ENCODE measurements around the gene SYNDIG1. TPM values are rescaled to one million over a fixed set of nuclear protein-coding genes. Genes with fewer than 3 reads are reported as not detected.

Gene SYNDIG1
- total and polyA plus RNA-seq, 2 donors (not counting 1 experiment from before 2014, with no cell fraction given), result not detected

- intact Hi-C loops (cut with micrococcal nuclease), result no loop called here
- Histone ChIP-seq H3K79me2 (ENCODE audit: control insufficient read depth, insufficient read depth, low read length) (no peaks in the 10 kb centered on the region), H3K9ac (ENCODE audit: low read length) (no peak overlapping the region), H2AFZ (ENCODE audit: insufficient read depth, low read depth, low read length, poor library complexity, severe bottlenecking) (no peak overlapping the region), H3K36me3 (replicated peaks in 1 of 2; ENCODE audit: control extremely low read depth in 1 of 2, control insufficient read depth in 1 of 2, extremely low read depth in 1 of 2, insufficient read depth in 2 of 2, low read length in 1 of 2) (no peaks in the 10 kb centered on the region), H3K4me2 (replicated peaks; ENCODE audit: low read depth, low read length, poor library complexity, severe bottlenecking) (no peak overlapping the region), H3K27me3 (replicated peaks in 1 of 4; ENCODE audit: control extremely low read depth in 1 of 4, control insufficient read depth in 3 of 4, insufficient read depth in 4 of 4, low read length in 3 of 4) (no peaks in the 10 kb centered on the region), H3K4me3 (ENCODE audit: control extremely low read depth in 1 of 5, extremely low read depth in 1 of 5, insufficient read depth in 1 of 5, low read depth in 2 of 5, low read length in 4 of 5) (no peak overlapping the region), H4K20me1 (ENCODE audit: control insufficient read depth, insufficient read depth, low read length, poor library complexity, severe bottlenecking) (no peaks in the 10 kb centered on the region), H3K27ac (ENCODE audit: low read length in 2 of 2) (no peak overlapping the region), H3K4me1 (ENCODE audit: control insufficient read depth in 2 of 2, insufficient read depth in 2 of 2, low read length in 2 of 2) (no peaks in the 10 kb centered on the region), H3K9me3 (ENCODE audit: control extremely low read depth in 1 of 3, control insufficient read depth in 2 of 3, insufficient read depth in 1 of 3, low read length in 2 of 3) (peaks cover 0 to 4% (median 0%) of the 10 kb centered on the region in 3 donors)
- ChIA-PET POLR2A (no interaction called here), CTCF (no interaction called here)
- Mint-ChIP-seq H3K4me3 (no peak overlapping the region), H3K27me3 (no peaks in the 10 kb centered on the region), H3K9me3 (ENCODE audit: insufficient read depth) (no peaks in the 10 kb centered on the region), H3K4me1 (peaks cover 1% of the 10 kb centered on the region), H3K27ac (no peak overlapping the region)
- WGBS (ENCODE audit: insufficient coverage), result 90% methylated on average over 12 of the region's 13 CpGs
- ATAC-seq (ENCODE audit: low read depth) (no peak), DNase-seq (no peak)
- TF ChIP-seq CTCF (IDR thresholded peaks at IDR 0.05) (no peak), EZH2 (IDR thresholded peaks at IDR 0.05; ENCODE audit: borderline replicate concordance, insufficient read depth, low read depth, low read length, poor library complexity, severe bottlenecking) (no peak)
These were observed 204.5 kb downstream of the SYNDIG1 start for GRCh38 chr20:24673678-24674570.

GRCh38 chr20:24674921-24675605 is 205.6 kb downstream of the SYNDIG1 start:
- no peak overlapping the region for H3K9ac ChIP-seq (ENCODE audit: low read length)
- Mint-ChIP-seq H3K27me3 (no peaks in the 10 kb centered on the region), H3K9me3 (ENCODE audit: insufficient read depth) (no peaks in the 10 kb centered on the region), H3K27ac (no peak overlapping the region), H3K4me1 (peaks cover 1% of the 10 kb centered on the region), H3K4me3 (no peak overlapping the region)
- 87% methylated on average over 8 of the region's 10 CpGs for WGBS (ENCODE audit: insufficient coverage)
- no peaks in the 10 kb centered on the region for H3K79me2 ChIP-seq (ENCODE audit: control insufficient read depth, insufficient read depth, low read length)
- no peak overlapping the region for H3K27ac ChIP-seq (ENCODE audit: low read length in 2 of 2)
- no peak for ATAC-seq (ENCODE audit: low read depth)
- intact Hi-C loops (cut with micrococcal nuclease), result no loop called here
- peaks cover 0 to 4% (median 0%) of the 10 kb centered on the region in 3 donors for H3K9me3 ChIP-seq (ENCODE audit: control extremely low read depth in 1 of 3, control insufficient read depth in 2 of 3, insufficient read depth in 1 of 3, low read length in 2 of 3)
- POLR2A ChIA-PET, result no interaction called here
- DNase-seq, result no peak
- CTCF ChIA-PET, result no interaction called here
- H2AFZ ChIP-seq (ENCODE audit: insufficient read depth, low read depth, low read length, poor library complexity, severe bottlenecking), result no peak overlapping the region
- H3K4me1 ChIP-seq (ENCODE audit: control insufficient read depth in 2 of 2, insufficient read depth in 2 of 2, low read length in 2 of 2), result no peaks in the 10 kb centered on the region
- no peak overlapping the region for H3K4me2 ChIP-seq (replicated peaks; ENCODE audit: low read depth, low read length, poor library complexity, severe bottlenecking)
- no peaks in the 10 kb centered on the region for H4K20me1 ChIP-seq (ENCODE audit: control insufficient read depth, insufficient read depth, low read length, poor library complexity, severe bottlenecking)
- no peaks in the 10 kb centered on the region for H3K27me3 ChIP-seq (replicated peaks in 1 of 4; ENCODE audit: control extremely low read depth in 1 of 4, control insufficient read depth in 3 of 4, insufficient read depth in 4 of 4, low read length in 3 of 4)
- H3K36me3 ChIP-seq (replicated peaks in 1 of 2; ENCODE audit: control extremely low read depth in 1 of 2, control insufficient read depth in 1 of 2, extremely low read depth in 1 of 2, insufficient read depth in 2 of 2, low read length in 1 of 2), result no peaks in the 10 kb centered on the region
- TF ChIP-seq CTCF (IDR thresholded peaks at IDR 0.05) (no peak), EZH2 (IDR thresholded peaks at IDR 0.05; ENCODE audit: borderline replicate concordance, insufficient read depth, low read depth, low read length, poor library complexity, severe bottlenecking) (no peak)
- H3K4me3 ChIP-seq (ENCODE audit: control extremely low read depth in 1 of 5, extremely low read depth in 1 of 5, insufficient read depth in 1 of 5, low read depth in 2 of 5, low read length in 4 of 5), result no peak overlapping the region
